Activated naive CD8-positive, alpha-beta T cell treated with anti-CD3 and anti-CD28 coated beads, Interleukin-2, amount 10 ng/mL, durations not matched to agents 7 days and 5 days (primary cell): ENCODE results near the gene GPR155. TPM values are rescaled to one million over a fixed set of nuclear protein-coding genes. Genes with fewer than 3 reads are reported as not detected.
"Not testable (repeated sequence)": the region's sequence is repeated elsewhere in the genome, so short reads cannot be mapped to it uniquely, and the experiment has no call there.

ENCODE experiments used
- ATAC-seq: fragments of 150-1000 bp; cut with Tn5 transposase; one replicate; pipeline ENCODE4 v1.10.0; 2021; ENCODE audit warnings: low read depth, moderate library complexity
- POLR2A ChIA-PET: fragments of 350-600 bp; sonication (Branson Sonifier 250); formaldehyde crosslinking; loops from one replicate; lab custom pipeline; 2021; ENCODE audit warnings: antibody characterized with exemption; lab: Charles Lee
- DNase-seq: peaks from one replicate; pipeline ENCODE4 v3.0.0; 2021
- H3K27ac Mint-ChIP-seq: one replicate; pipeline ENCODE4 v1.8.0; 2022; ENCODE audit warnings: mild to moderate bottlenecking, mixed read lengths
- H3K27me3 Mint-ChIP-seq: one replicate; pipeline ENCODE4 v1.8.0; 2022; ENCODE audit warnings: mild to moderate bottlenecking, moderate library complexity, mixed read lengths
- H3K36me3 Mint-ChIP-seq: one replicate; pipeline ENCODE4 v1.8.0; 2021; ENCODE audit warnings: mild to moderate bottlenecking, mixed read lengths
- H3K4me1 Mint-ChIP-seq: one replicate; pipeline ENCODE4 v1.8.0; 2021; ENCODE audit warnings: mixed read lengths
- H3K4me3 Mint-ChIP-seq: one replicate; pipeline ENCODE4 v1.8.0; 2022; ENCODE audit warnings: mild to moderate bottlenecking, moderate library complexity, mixed read lengths
- H3K9me3 Mint-ChIP-seq: one replicate; pipeline ENCODE4 v1.8.0; 2021; ENCODE audit warnings: mixed read lengths
- total RNA-seq, 2 experiments: library from RNA; stranded (reverse); gene quantifications; one replicate each; pipeline ENCODE4 v1.2.3, GENCODE V29; 2021

GPR155 gene
- total RNA-seq, 2 experiments from 2014 or later: 24.3 to 25.8 TPM

GRCh38 chr2:174399171-174399570, 87.7 kb downstream of the GPR155 start:
- Mint-ChIP-seq H3K27me3 (no peaks in the 10 kb centered on the region), H3K9me3 (no peaks in the 10 kb centered on the region), H3K4me1 (peaks cover 14% of the 10 kb centered on the region), H3K27ac (no peak overlapping the region), H3K36me3 (peaks cover 15% of the 10 kb centered on the region), H3K4me3 (no peak overlapping the region)
- POLR2A ChIA-PET: no interaction called here
- DNase-seq: no peak
- ATAC-seq: no peak

GRCh38 chr2:174397773-174398172, 89.1 kb downstream of the GPR155 start:
- H3K4me3 Mint-ChIP-seq: no peak overlapping the region
- no peak overlapping the region for H3K27ac Mint-ChIP-seq
- H3K36me3 Mint-ChIP-seq: peaks cover 10% of the 10 kb centered on the region
- ATAC-seq (no peak), DNase-seq (no peak)
- POLR2A ChIA-PET: no interaction called here
- no peaks in the 10 kb centered on the region for H3K9me3 Mint-ChIP-seq
- peaks cover 22% of the 10 kb centered on the region for H3K4me1 Mint-ChIP-seq
- no peaks in the 10 kb centered on the region for H3K27me3 Mint-ChIP-seq

GRCh38 chr2:174395969-174396630, 90.7 kb downstream of the GPR155 start:
- Mint-ChIP-seq H3K36me3 (peaks cover 8% of the 10 kb centered on the region), H3K27me3 (no peaks in the 10 kb centered on the region), H3K4me1 (peaks cover 26% of the 10 kb centered on the region), H3K27ac (peak overlapping the region; percentile 98), H3K4me3 (peak overlapping the region; percentile 97), H3K9me3 (no peaks in the 10 kb centered on the region)
- POLR2A ChIA-PET: interaction anchor here (0.6 to 1.2 kb wide), 4 partner anchors 31 to 1042 kb away, joined by 3 to 4 read pairs (median 3); partner anchors contain the start of genes CDCA7 and GPR155
- DNase-seq: no peak
- peak; percentile 55 for ATAC-seq

- no peaks in the 10 kb centered on the region for H3K9me3 Mint-ChIP-seq
- POLR2A ChIA-PET: interaction anchor here (0.6 to 1.2 kb wide), 4 partner anchors 49 to 1041 kb away, joined by 3 read pairs; partner anchors contain the start of genes CDCA7 and GPR155
- no peaks in the 10 kb centered on the region for H3K27me3 Mint-ChIP-seq
- DNase-seq (peak; percentile 74), ATAC-seq (peak; percentile 88)
- H3K27ac Mint-ChIP-seq: peak within 1 kb of the TSS; percentile 98
- H3K4me1 Mint-ChIP-seq: peaks cover 26% of the 10 kb centered on the region
- peak within 1 kb of the TSS; percentile 97 for H3K4me3 Mint-ChIP-seq
- H3K36me3 Mint-ChIP-seq: peaks cover 13% of the 10 kb centered on the region
Observed at GRCh38 chr2:174395284-174395968, 91.4 kb downstream of the GPR155 start, which contains the start of gene SCRN3. TSS of gene SCRN3 (plus strand) at chr2:174395730. CDS start at chr2:174398284, 2,554 bp downstream.

GRCh38 chr2:174392706-174393105, 94.1 kb downstream of the GPR155 start:
- peaks cover 19% of the 10 kb centered on the region for H3K36me3 Mint-ChIP-seq
- DNase-seq (no peak), ATAC-seq (no peak)
- no peaks in the 10 kb centered on the region for H3K9me3 Mint-ChIP-seq
- POLR2A ChIA-PET: no interaction called here
- H3K4me3 Mint-ChIP-seq: no peak overlapping the region
- peaks cover 24% of the 10 kb centered on the region for H3K4me1 Mint-ChIP-seq
- H3K27ac Mint-ChIP-seq: no peak overlapping the region
- H3K27me3 Mint-ChIP-seq: no peaks in the 10 kb centered on the region

GRCh38 chr2:174390303-174390702, 96.5 kb downstream of the GPR155 start:
- H3K4me3 Mint-ChIP-seq, ATAC-seq, H3K27ac Mint-ChIP-seq, DNase-seq, H3K27me3 Mint-ChIP-seq, POLR2A ChIA-PET, H3K9me3 Mint-ChIP-seq: not testable (repeated sequence)
- Mint-ChIP-seq H3K36me3 (peaks cover 23% of the 10 kb centered on the region), H3K4me1 (peaks cover 18% of the 10 kb centered on the region)

GRCh38 chr2:174389542-174389941, 97.3 kb downstream of the GPR155 start:
- Mint-ChIP-seq H3K27me3 (no peaks in the 10 kb centered on the region), H3K4me3 (no peak overlapping the region), H3K4me1 (peaks cover 15% of the 10 kb centered on the region), H3K9me3 (no peaks in the 10 kb centered on the region), H3K36me3 (peaks cover 25% of the 10 kb centered on the region), H3K27ac (no peak overlapping the region)
- no peak for DNase-seq
- POLR2A ChIA-PET: no interaction called here
- ATAC-seq: no peak

GRCh38 chr2:174388706-174389105, 98.1 kb downstream of the GPR155 start:
- H3K4me1 Mint-ChIP-seq: peaks cover 10% of the 10 kb centered on the region
- POLR2A ChIA-PET, H3K27me3 Mint-ChIP-seq, ATAC-seq, H3K4me3 Mint-ChIP-seq, H3K27ac Mint-ChIP-seq, H3K9me3 Mint-ChIP-seq, DNase-seq: not testable (repeated sequence)
- peaks cover 30% of the 10 kb centered on the region for H3K36me3 Mint-ChIP-seq

GRCh38 chr2:174385201-174385600, 101.6 kb downstream of the GPR155 start:
- Mint-ChIP-seq H3K4me3 (no peak overlapping the region), H3K27me3 (no peaks in the 10 kb centered on the region), H3K27ac (no peak overlapping the region), H3K4me1 (peaks cover 4% of the 10 kb centered on the region), H3K9me3 (no peaks in the 10 kb centered on the region), H3K36me3 (peaks cover 18% of the 10 kb centered on the region)
- DNase-seq: no peak
- POLR2A ChIA-PET: no interaction called here
- no peak for ATAC-seq

- H3K4me3 Mint-ChIP-seq: no peak overlapping the region
- POLR2A ChIA-PET: interaction anchor here (0.6 kb wide), 1 partner anchor 756 kb away, joined by 3 read pairs; no protein-coding TSS in a partner anchor
- peaks cover 14% of the 10 kb centered on the region for H3K36me3 Mint-ChIP-seq
- no peaks in the 10 kb centered on the region for H3K9me3 Mint-ChIP-seq
- peaks cover 4% of the 10 kb centered on the region for H3K4me1 Mint-ChIP-seq
- H3K27me3 Mint-ChIP-seq: no peaks in the 10 kb centered on the region
- no peak overlapping the region for H3K27ac Mint-ChIP-seq
- ATAC-seq: no peak
- DNase-seq: no peak
Observed at GRCh38 chr2:174383796-174384195, 103.0 kb downstream of the GPR155 start.

Other genes with a start within 250 kb of the GPR155 start
- gene OLA1, start 238.5 kb downstream of the GPR155 start, total RNA-seq: 10 to 100 TPM; 56.2 to 56.3 TPM
- gene SP9, start 152.1 kb downstream of the GPR155 start, total RNA-seq: not detected
- gene SCRN3, start 91.3 kb downstream of the GPR155 start, total RNA-seq: 10 to 100 TPM; 17.5 to 19.6 TPM
- gene WIPF1, start 110.8 kb upstream of the GPR155 start, total RNA-seq: 100 to 1,000 TPM; 446 to 480 TPM